Type B pancreatic cell (in vitro differentiated cells): ENCODE measurements around the gene CST7. TPM values are rescaled to one million over a fixed set of nuclear protein-coding genes. Genes with fewer than 3 reads are reported as not detected.
A peak's percentile ranks its signal among the peaks of the same experiment; 100 is the strongest.

ENCODE experiments used
- DNase-seq: peaks from one replicate; pipeline ENCODE4 v3.0.0; 2021; ENCODE audit warnings: mixed read lengths; ENCODE audit not compliant: unreplicated experiment; ENCODE audit errors: extremely low spot score
- H3K27ac Mint-ChIP-seq: 2 replicates; pipeline ENCODE4 v1.8.0; 2021; ENCODE audit warnings: mild to moderate bottlenecking, mixed read lengths
- H3K27me3 Mint-ChIP-seq: 2 replicates; pipeline ENCODE4 v1.8.0; 2021; ENCODE audit warnings: mixed read lengths
- H3K36me3 Mint-ChIP-seq: 2 replicates; pipeline ENCODE4 v1.8.0; 2021; ENCODE audit warnings: mixed read lengths
- H3K4me1 Mint-ChIP-seq: one replicate; pipeline ENCODE4 v1.8.0; 2021; ENCODE audit warnings: mixed read lengths; ENCODE audit not compliant: unreplicated experiment
- H3K4me3 Mint-ChIP-seq: 2 replicates; pipeline ENCODE4 v1.8.0; 2021; ENCODE audit warnings: mild to moderate bottlenecking, mixed read lengths
- H3K9me3 Mint-ChIP-seq: 2 replicates; pipeline ENCODE4 v1.8.0; 2021; ENCODE audit warnings: mixed read lengths
- total RNA-seq: library from RNA; stranded (reverse); gene quantifications from 2 replicates; pipeline ENCODE4 v1.2.1, GENCODE V29; 2021; ENCODE audit warnings: low replicate concordance
- TF ChIP-seq, protein P1 (sequence below): fragments of 200-600 bp; sonication (generic); conservative IDR thresholded peaks from 2 replicates; pipeline ENCODE4 v1.5.0; 2021; ENCODE audit warnings: antibody characterized with exemption, mild to moderate bottlenecking

Gene CST7
- total RNA-seq, 1 donor from 2014 or later = not detected

DNA sequence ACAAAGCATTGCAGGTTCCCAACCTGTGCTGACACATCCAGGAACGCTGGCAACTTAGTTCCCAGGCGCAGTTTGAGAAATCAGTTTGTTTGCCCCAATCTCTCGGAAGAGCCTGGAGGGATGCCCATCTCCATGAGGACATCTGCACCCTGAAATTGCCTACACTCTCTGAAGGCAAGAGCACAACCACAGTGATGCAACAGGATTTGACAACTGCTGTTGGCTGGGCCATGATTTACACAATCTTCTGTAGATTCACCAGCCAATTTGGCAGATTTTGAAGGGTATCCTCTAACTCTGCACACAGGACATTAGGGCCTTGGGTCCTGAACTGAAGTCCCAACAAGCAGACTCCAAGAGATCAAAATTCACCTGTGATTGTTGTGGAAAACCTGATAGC, 40.1 kb downstream of the CST7 start:
- Mint-ChIP-seq H3K27me3 (no peaks in the 10 kb centered on the region), H3K36me3 (no peaks in the 10 kb centered on the region), H3K4me3 (no peak overlapping the region), H3K9me3 (no peaks in the 10 kb centered on the region), H3K4me1 (peaks cover 24% of the 10 kb centered on the region), H3K27ac (no peak overlapping the region)
- TF ChIP-seq, protein P1, sequence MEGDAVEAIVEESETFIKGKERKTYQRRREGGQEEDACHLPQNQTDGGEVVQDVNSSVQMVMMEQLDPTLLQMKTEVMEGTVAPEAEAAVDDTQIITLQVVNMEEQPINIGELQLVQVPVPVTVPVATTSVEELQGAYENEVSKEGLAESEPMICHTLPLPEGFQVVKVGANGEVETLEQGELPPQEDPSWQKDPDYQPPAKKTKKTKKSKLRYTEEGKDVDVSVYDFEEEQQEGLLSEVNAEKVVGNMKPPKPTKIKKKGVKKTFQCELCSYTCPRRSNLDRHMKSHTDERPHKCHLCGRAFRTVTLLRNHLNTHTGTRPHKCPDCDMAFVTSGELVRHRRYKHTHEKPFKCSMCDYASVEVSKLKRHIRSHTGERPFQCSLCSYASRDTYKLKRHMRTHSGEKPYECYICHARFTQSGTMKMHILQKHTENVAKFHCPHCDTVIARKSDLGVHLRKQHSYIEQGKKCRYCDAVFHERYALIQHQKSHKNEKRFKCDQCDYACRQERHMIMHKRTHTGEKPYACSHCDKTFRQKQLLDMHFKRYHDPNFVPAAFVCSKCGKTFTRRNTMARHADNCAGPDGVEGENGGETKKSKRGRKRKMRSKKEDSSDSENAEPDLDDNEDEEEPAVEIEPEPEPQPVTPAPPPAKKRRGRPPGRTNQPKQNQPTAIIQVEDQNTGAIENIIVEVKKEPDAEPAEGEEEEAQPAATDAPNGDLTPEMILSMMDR = no peak
- no peak for DNase-seq

DNA sequence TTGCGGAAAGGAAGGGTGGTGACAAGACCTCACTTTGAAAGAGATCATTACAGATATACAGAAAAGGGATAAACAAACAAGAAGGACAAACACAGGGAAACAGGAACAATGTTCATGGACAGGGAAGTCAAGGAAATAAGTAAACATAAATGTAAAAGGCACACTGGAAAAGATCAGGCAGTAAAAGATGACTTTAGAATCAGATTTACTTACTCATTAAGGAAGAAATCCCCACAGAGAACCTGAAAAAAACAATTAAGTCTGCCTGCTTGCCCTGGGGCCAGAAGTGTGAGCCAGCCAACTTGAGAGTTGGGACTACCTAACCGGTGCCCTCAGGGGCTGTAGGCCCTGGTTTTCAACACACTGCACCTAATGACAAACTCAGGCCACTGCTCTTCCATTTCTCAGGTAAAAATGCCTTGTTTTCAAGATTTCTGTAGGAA, 41.8 kb downstream of the CST7 start:
- TF ChIP-seq, protein P1 = no peak
- Mint-ChIP-seq H3K4me3 (peak overlapping the region; percentile 94), H3K27me3 (peaks cover 3% of the 10 kb centered on the region), H3K9me3 (no peaks in the 10 kb centered on the region), H3K36me3 (no peaks in the 10 kb centered on the region), H3K27ac (no peak overlapping the region), H3K4me1 (peaks cover 33% of the 10 kb centered on the region)
- peak; percentile 16 for DNase-seq

DNA sequence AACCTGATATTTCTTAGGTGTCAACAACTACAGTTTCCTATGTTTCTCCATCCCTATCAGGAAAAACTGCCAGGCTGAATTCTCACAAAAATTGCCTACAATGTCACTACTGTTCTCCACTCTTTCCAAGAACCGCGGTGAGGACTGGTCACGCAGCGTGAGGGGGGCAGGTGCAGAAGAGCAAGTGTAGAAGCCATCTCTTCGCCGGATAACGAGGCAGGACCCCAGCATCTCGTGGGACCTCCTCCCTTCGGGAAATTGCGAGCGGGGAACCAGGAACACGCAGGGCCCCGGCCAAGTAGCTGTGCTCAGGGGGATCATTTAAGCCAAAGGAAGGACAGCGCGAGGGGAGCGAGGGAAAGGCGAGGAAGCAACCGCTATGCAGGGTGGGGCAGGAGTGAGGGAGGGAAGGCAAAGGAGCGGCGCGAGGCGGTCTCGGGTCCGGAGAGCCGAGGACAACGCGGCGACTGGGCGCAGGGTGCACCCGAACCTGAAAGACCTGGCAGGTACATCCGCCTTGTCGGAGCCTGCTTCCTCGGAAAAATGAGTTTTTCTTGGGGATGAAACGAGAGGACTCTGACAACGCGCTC, 42.9 kb downstream of the CST7 start:
- DNase-seq = peak; percentile 56

DNA sequence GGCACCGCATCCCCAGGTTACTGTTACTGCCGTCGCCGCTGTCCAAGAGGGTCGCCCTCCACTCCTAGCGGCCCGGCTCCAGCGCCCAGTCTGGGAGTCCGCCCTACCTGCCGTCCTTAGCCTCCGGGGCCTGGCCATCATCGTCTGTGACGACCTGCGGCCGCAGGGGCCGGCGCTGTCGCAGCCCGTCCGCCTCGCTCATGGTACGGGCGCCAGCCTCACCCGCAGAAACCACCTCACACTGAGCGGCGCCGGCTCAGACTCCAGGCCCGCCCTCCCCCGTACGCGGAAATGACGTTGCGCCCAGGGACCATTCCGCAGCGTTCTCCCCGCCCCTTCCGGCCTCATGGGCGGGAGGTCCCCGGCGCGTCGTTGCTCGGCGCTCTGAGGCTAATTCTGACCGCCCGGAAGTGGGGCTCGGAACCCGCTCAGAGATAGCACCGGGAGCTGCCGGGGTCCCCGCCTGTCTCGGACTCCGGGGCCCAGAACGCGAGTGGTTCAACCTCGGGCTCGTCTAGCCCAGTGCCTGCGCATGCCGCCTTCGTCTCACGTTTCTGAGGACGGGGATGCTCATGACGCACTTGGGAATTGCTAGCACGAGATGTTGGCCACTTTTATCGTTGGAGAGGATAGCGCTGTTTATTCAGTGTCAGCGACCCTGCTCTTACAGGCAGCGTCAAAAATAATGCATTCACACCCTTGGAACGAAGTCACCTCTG, 43.6 kb downstream of the CST7 start, which contains the start of gene APMAP:
Gene APMAP (minus strand): TSS at position 265 of the 719 bp plus-strand sequence. CDS start 63 bp downstream, at position 202.
- TF ChIP-seq, protein P1 = no peak
- Mint-ChIP-seq H3K27me3 (peaks cover 7% of the 10 kb centered on the region), H3K9me3 (no peaks in the 10 kb centered on the region), H3K4me1 (peaks cover 36% of the 10 kb centered on the region), H3K27ac (peak within 1 kb of the TSS; percentile 89), H3K4me3 (peak within 1 kb of the TSS; percentile 94), H3K36me3 (no peaks in the 10 kb centered on the region)
- DNase-seq = peak; percentile 93

More for the DNA sequence above, 42.9 kb downstream of the CST7 start:
- peaks cover 36% of the 10 kb centered on the region for H3K4me1 Mint-ChIP-seq
- no peaks in the 10 kb centered on the region for H3K36me3 Mint-ChIP-seq
- H3K27ac Mint-ChIP-seq = peak overlapping the region; percentile 89
- H3K27me3 Mint-ChIP-seq = peaks cover 3% of the 10 kb centered on the region
- H3K4me3 Mint-ChIP-seq = peak overlapping the region; percentile 94
- no peaks in the 10 kb centered on the region for H3K9me3 Mint-ChIP-seq
- TF ChIP-seq, protein P1 = no peak

- TF ChIP-seq, protein P1 = peak; percentile 55
- Mint-ChIP-seq H3K4me3 (peak overlapping the region; percentile 94), H3K36me3 (no peaks in the 10 kb centered on the region), H3K4me1 (peaks cover 36% of the 10 kb centered on the region), H3K9me3 (no peaks in the 10 kb centered on the region), H3K27me3 (peaks cover 12% of the 10 kb centered on the region), H3K27ac (peak overlapping the region; percentile 89)
- DNase-seq = no peak
Observed at GRCh38 chr20:24993337-24994185, 44.5 kb downstream of the CST7 start.
